HG03039 (cell line): ENCODE measurements around the gene SPRYD4.

Experiments
- ATAC-seq: cut with Tn5 transposase; IDR thresholded peaks from one replicate; pipeline ENCODE4 v1.9.1; 2021; ENCODE audit warnings: mild to moderate bottlenecking, moderate library complexity; ENCODE audit not compliant: unreplicated experiment

SPRYD4 gene

GRCh38 chr12:56520048-56520447, 51.7 kb downstream of the SPRYD4 start:
- ATAC-seq = no peak

- no peak for ATAC-seq
These were observed 52.1 kb downstream of the SPRYD4 start for GRCh38 chr12:56520506-56520905.

GRCh38 chr12:56521209-56521589, 52.8 kb downstream of the SPRYD4 start:
- ATAC-seq = no peak

GRCh38 chr12:56521590-56522371, 53.4 kb downstream of the SPRYD4 start, which contains the start of gene RBMS2:
TSS of gene RBMS2 (plus strand) at chr12:56521820. CDS start at chr12:56522024, 204 bp downstream.
- ATAC-seq = no peak

GRCh38 chr12:56522411-56523193, 54.2 kb downstream of the SPRYD4 start:
- ATAC-seq = no peak

GRCh38 chr12:56528846-56529245, 60.5 kb downstream of the SPRYD4 start:
- ATAC-seq = no peak
